ENCODE results near the gene RPL13A.

Gene RPL13A

DNA sequence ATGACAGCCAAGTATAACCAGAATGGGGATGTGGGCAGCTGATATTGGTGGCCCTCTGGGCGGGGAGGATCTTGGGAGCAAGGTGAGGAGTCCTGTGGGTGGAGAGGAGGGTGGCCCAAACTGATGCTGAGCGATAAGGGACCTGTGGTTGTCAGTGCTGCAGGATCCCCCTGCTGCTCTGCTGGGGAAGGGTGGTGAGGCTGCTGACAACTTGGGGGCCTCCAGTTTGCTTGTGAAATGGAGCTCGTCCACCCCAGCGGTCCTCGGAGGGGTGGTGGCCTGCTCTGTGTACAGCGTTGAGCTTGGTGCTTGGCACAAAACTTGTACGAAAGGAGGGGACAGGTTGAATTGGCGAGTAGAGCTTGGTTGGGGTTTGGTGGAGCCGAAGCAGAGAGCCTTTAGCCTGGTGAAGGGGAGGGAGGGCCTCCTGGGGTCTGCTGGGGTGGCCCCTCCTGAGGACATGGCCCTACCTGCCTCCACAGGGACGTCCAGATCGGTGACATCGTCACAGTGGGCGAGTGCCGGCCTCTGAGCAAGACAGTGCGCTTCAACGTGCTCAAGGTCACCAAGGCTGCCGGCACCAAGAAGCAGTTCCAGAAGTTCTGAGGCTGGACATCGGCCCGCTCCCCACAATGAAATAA, 11.7 kb downstream of the RPL13A start:
- H3K4me3 ChIP-seq (ENCODE audit: low read depth, low read length) = no peak overlapping the region
- DNase-seq (ENCODE audit: low read depth) = no peak
- TF ChIP-seq, protein P1, sequence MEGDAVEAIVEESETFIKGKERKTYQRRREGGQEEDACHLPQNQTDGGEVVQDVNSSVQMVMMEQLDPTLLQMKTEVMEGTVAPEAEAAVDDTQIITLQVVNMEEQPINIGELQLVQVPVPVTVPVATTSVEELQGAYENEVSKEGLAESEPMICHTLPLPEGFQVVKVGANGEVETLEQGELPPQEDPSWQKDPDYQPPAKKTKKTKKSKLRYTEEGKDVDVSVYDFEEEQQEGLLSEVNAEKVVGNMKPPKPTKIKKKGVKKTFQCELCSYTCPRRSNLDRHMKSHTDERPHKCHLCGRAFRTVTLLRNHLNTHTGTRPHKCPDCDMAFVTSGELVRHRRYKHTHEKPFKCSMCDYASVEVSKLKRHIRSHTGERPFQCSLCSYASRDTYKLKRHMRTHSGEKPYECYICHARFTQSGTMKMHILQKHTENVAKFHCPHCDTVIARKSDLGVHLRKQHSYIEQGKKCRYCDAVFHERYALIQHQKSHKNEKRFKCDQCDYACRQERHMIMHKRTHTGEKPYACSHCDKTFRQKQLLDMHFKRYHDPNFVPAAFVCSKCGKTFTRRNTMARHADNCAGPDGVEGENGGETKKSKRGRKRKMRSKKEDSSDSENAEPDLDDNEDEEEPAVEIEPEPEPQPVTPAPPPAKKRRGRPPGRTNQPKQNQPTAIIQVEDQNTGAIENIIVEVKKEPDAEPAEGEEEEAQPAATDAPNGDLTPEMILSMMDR (IDR thresholded peaks at IDR 0.05; ENCODE audit: control insufficient read depth, extremely low read depth, insufficient read depth) = no peak

DNA sequence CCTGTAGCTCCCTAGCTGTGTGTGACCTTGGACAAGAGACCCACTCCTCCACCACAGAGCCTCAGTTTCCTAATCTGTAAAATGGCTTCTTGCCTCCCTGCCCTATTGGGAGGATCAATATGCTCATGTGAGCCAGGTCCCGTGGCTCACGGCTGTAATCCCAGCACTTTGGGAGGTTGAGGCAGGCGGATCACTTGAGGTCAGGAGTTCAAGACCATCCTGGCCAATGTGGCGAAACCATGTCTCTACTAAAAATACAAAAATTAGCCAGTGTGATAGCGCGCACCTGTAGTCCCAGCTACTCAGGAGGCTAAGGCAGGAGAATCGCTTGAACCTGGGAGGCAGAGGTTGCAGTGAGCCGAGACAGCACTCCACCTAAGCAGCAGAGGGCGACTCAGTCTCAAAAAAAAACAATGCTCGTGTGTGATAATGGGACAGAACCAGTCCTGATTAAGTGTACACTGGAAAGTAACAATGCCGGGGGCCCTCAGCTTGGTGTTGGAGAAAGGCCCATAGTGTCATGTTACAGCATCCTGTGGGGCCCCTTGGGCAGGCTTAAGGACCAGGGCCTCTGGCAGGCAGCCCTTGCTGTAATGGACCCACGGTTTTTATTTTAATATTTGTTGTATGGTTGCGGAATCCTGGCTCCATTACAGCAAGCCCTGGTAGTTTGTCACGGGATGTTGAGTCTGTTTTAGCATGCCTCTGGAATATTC, 15.6 kb downstream of the RPL13A start:
- DNase-seq (ENCODE audit: low read depth) = no peak
- TF ChIP-seq, protein P1 (IDR thresholded peaks at IDR 0.05; ENCODE audit: control insufficient read depth, extremely low read depth, insufficient read depth) = peak; percentile 83
- H3K4me3 ChIP-seq (ENCODE audit: low read depth, low read length) = no peak overlapping the region

DNA sequence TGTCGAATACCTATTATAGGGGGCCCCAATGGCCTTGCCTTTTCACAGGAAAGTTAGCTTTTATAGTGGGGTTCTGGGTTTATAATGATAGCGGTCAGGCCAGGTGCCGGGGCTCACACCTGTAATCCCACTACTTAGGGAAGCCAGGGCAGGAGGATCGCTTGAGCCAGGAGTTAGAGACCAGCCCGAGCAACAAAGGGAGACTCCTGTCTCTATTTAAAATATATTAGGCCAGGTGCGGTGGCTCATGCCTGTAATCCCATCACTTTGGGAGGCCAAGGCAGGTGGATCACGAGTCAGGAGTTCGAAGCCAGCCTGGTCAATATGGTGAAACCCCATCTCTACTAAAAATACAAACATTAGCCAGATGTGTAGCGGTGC, 16.2 kb downstream of the RPL13A start:
- DNase-seq (ENCODE audit: low read depth) = no peak
- TF ChIP-seq, protein P1 (IDR thresholded peaks at IDR 0.05; ENCODE audit: control insufficient read depth, extremely low read depth, insufficient read depth) = no peak
- no peak overlapping the region for H3K4me3 ChIP-seq (ENCODE audit: low read depth, low read length)

DNA sequence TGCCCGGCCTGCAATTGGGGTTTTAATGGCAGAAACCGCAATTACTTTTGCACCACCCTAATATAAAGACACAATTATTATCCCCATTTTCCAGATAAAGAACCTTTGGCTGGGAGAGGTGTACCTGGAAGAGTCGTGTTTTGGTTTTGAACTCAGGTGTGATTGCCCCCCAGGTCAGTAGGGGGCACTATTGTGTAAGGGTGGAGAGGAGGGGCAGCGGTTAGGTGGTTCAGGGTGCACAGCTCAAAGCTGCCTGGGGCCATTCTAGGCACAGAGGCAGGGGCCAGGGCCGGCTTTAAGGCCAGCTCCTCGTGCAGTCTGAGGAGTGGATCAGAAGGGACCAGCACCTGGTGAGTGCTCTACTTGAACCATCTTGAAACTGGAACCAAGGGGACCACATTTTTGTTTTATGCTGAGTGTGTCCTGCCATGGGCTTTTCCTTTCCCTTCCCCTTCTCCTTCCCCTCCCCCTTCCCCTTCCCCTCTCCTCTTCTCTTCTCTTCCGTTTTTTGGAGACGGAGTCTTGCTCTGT, 19.2 kb downstream of the RPL13A start:
- TF ChIP-seq, protein P1 (IDR thresholded peaks at IDR 0.05; ENCODE audit: control insufficient read depth, extremely low read depth, insufficient read depth) = peak; percentile 85
- no peak for DNase-seq (ENCODE audit: low read depth)
- no peak overlapping the region for H3K4me3 ChIP-seq (ENCODE audit: low read depth, low read length)

DNA sequence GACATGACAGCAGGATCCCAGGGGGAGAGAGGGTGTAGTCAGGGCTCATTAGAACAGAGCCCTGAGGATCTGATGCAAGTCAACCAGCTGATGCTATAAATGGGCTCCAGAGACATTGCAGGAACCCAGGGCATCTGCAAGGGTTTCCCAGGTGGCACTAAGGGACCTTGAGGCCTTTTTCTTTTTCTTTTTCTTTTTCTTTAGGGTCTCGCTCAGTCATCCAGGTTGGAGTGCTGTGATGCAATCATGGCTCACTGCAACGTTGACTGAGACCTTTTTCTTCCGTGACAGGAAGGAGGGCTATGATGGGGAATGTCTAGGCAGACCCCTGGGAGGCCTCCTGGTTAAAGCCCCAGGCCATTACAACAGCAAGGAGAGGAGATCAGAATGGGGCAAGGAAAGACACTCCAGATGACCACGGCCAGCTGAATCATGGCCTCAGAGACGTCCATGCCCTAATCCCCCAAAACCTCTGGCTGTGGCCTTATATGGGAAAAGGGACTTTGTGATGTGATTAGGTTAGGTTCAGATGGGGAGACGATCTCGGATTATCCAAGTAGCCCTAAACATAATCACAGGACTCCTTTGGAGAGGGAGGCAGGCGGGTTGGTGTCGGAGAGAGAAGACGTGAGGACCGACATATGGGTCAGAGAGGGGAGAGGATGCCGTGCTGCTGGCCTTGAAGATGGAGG, 20.5 kb downstream of the RPL13A start:
- H3K4me3 ChIP-seq (ENCODE audit: low read depth, low read length) = no peak overlapping the region
- TF ChIP-seq, protein P1 (IDR thresholded peaks at IDR 0.05; ENCODE audit: control insufficient read depth, extremely low read depth, insufficient read depth) = no peak
- DNase-seq (ENCODE audit: low read depth) = no peak

DNA sequence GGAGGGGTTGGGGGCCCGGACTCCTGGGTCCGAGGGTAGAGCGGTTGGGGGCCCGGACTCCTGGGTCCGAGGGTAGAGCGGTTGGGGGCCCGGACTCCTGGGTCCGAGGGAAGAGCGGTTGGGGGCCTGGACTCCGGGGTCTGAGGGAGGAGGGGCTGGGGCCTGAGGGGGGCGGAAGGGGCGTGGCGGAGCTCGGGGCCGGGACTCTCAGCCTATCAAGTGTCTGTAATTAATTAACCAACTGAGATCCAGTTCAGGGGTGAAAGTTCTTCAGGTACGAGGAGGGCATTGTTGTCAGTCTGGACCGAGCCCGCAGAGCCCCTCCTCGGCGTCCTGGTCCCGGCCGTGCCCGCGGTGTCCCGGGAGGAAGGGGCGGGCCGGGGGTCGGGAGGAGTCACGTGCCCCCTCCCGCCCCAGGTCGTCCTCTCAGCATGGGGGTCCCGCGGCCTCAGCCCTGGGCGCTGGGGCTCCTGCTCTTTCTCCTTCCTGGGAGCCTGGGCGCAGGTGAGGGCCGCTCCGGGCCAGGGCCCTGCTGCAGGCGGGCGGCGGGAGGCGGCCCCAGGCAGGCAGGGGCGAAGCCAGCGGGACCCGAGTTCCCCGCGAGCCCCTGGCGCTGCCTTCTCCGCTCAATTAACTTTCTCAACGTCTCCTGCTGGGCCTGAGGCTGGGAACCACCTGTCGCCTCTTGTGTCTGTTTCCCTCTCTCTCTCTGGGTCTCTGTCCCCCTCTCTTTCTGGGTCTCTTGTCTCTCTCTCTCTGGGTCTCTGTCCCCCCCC, 25.8 kb downstream of the RPL13A start:
- no peak for DNase-seq (ENCODE audit: low read depth)
- no peak overlapping the region for H3K4me3 ChIP-seq (ENCODE audit: low read depth, low read length)

More for the DNA sequence above, 25.8 kb downstream of the RPL13A start:
- TF ChIP-seq, protein P1 (IDR thresholded peaks at IDR 0.05; ENCODE audit: control insufficient read depth, extremely low read depth, insufficient read depth) = no peak

Measured in LNCaP clone FGC (cell line).